ENCODE results near the gene KRTCAP2.
A peak's percentile ranks its signal among the peaks of the same experiment; 100 is the strongest.

The KRTCAP2 gene

GRCh38 chr1:155130272-155131006 is 42.7 kb downstream of the KRTCAP2 start:
- DNase-seq = no peak

GRCh38 chr1:155128755-155129473 is 44.2 kb downstream of the KRTCAP2 start:
- no peak for DNase-seq

DNA sequence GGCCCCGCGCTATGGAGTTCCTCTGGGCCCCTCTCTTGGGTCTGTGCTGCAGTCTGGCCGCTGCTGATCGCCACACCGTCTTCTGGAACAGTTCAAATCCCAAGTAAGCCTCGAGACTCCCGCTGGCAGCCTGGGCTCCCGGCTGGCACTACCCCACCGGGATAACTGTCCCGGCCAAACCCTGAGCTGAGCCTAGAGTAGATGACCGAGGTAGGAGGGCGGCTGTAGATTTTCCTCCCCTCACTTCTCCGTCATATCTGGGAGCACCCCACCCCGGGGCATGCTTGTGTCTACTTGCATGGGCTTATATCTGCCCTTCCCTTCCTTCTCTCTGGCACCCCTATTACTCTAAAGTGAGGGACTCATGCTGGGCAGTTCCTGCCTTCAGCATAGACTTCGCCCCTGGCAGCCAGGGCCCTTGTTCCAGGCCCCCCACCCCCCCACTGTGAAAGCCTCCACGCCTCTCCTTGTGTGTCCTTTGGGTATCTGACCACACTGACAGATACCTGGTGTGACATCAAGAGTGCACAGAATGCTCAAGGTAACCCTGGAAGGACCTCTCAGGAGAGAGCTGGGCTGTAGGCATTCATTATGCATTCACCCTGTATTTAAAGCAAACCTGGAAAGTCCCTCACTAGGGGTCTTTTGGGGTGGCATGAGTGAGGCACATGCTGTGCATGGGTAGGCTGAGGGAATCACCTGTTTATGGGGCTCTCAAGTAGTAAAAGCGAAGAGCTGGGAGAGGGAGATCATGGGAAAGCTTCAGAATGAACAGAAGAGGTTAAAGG is 44.9 kb downstream of the KRTCAP2 start:
- DNase-seq = no peak

DNA sequence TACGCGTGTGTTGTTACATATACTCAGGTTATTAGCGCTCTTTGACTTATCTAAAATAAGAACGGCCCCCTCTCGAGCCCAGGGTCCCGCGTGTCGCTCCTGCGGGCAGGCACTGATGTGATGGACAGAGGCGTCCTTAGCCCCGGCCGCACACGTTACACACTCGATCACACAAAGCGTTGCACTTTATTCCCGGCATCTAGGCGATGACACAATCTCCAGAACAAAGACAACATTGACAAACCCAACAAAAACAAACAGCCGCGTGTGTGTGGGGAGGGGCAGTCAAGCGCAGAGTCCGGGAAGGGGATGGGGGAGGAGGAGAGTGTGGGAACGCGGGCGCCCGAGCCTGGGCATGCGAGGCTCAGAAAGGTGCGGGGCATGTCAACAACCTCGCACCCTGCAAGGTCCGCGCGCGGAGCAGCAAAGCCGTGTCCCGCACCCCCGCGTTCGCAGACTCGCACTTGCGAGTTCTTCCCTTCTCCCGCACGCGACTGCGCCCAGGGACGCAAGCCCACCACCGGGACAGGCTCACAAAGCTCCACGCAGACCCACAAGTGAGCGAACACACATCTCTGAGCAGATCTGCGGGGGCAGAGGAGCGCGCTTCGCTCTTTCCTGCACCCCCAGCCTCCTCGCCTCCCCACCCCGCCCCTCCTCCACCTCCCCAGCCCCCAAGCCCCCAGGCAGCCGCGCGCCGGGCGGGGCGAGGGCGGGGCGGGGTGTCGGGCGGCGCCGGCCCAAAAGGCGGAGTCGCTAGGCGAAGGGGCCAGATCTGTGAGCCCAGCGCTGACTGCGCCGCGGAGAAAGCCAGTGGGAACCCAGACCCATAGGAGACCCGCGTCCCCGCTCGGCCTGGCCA is 45.8 kb downstream of the KRTCAP2 start, which contains the start of gene EFNA1:
EFNA1 (plus strand) TSS at position 772 of the 862 bp plus-strand sequence. CDS start 102 bp downstream, outside the sequence.
- DNase-seq = peak; percentile 15

DNA sequence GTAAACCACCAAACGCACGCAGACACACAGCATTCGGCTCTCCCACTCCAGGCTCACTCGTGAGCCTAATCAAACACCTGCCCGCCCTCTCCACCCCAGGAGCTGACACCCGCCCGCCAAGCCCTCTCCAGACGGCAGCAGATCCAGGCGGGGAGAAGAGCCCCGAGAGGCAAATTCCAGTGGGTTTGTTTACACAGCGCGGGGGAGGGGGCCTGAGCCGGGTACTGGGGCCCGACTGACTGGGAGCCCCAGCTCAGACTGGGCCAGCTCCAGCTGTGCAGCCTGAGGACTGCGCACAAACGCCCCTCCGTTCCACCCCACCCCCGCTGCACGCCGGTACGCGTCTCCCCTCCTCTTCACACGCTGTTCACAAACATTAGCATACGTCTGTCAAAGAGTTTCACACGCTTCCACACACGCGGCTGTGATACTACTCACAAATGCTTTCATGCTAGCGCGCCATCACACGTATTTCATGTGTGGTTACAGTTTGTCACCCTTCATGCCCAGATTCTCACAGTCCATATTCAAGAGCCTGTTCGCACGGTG is 46.5 kb downstream of the KRTCAP2 start:
- DNase-seq = peak; percentile 42

- no peak for DNase-seq
These were observed 47.1 kb downstream of the KRTCAP2 start for GRCh38 chr1:155125946-155126555.

DNA sequence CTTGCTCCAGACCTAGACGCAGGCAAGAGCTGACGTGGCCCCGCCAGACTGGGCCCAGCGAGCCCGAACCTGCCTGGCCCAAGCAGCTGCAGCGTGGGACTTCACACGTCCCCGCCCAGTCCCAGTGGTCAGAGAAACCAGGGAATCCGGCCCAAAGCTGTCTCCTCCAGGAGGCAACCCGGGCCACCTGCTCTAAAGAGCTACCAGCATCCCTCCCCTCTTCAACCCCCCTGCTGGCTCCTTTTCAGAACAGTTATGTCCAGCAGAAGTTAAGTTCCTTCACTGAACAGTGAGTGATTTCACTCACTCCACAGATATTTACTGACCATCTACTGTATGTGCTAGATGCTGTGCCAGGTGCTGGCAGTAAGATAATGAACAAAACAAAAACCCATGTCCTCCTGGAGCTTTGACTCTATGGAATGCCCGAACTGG is 47.6 kb downstream of the KRTCAP2 start:
- DNase-seq = no peak

- no peak for DNase-seq
These were observed 48.3 kb downstream of the KRTCAP2 start for GRCh38 chr1:155124503-155125463.

- no peak for DNase-seq
These were observed 49.3 kb downstream of the KRTCAP2 start for GRCh38 chr1:155123801-155124200.

GRCh38 chr1:155122308-155122707 is 50.8 kb downstream of the KRTCAP2 start:
- no peak for DNase-seq

- DNase-seq = no peak
These were observed 51.9 kb downstream of the KRTCAP2 start for GRCh38 chr1:155121249-155121648.

DNA sequence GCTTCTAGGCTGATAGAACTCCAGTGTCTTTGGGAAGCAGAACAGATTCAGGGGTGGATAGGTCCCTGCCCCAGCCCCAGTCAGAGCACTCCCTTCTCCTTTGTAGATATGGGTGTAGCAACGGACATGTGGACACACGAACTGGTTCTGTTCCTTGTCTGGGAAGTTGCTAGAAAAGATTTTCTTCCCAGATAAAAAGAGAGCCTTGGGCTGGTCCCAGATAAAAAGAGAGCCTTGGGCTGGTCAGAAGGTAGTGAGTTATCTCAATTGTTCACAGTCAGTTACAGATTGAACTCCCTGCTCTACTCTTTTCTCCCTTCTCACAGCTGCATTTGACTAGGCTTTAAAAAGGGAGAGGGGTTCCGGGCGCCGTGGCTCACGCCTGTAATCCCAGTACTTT is 52.9 kb downstream of the KRTCAP2 start:
- DNase-seq = no peak
